ENCODE results near the gene VASP. TPM values are rescaled to one million over a fixed set of nuclear protein-coding genes. Genes with fewer than 3 reads are reported as not detected.

The VASP gene
- total and polyA plus RNA-seq, 2 of the 13 experiments (the other 11 are each of a cell fraction or from before 2014, with no cell fraction given) = 41.8 to 67.1 TPM

- no peak for TF ChIP-seq RFX1 (IDR thresholded peaks at IDR 0.05)
- TF ChIP-seq U2AF2 (IDR thresholded peaks at IDR 0.05; ENCODE audit: low read depth, low read length) = no peak
- TF ChIP-seq ZFP41 (CRISPR knock-in tag; IDR thresholded peaks at IDR 0.05; ENCODE audit: borderline replicate concordance) = peak; percentile 78; the same call in 1 of the 2 replicates
- no peak for TF ChIP-seq FOXP1 (IDR thresholded peaks at IDR 0.05)
- no peak for TF ChIP-seq FOXP1 (CRISPR knock-in tag; IDR thresholded peaks at IDR 0.05)
- TF ChIP-seq ISL2 (CRISPR knock-in tag; IDR thresholded peaks at IDR 0.05) = peak; percentile 47; the same call in 1 of the 2 replicates
- peak; percentile 41; the same call in 1 of the 2 replicates for TF ChIP-seq KMT2A (CRISPR knock-in tag; IDR thresholded peaks at IDR 0.05)
- TF ChIP-seq, protein P1, sequence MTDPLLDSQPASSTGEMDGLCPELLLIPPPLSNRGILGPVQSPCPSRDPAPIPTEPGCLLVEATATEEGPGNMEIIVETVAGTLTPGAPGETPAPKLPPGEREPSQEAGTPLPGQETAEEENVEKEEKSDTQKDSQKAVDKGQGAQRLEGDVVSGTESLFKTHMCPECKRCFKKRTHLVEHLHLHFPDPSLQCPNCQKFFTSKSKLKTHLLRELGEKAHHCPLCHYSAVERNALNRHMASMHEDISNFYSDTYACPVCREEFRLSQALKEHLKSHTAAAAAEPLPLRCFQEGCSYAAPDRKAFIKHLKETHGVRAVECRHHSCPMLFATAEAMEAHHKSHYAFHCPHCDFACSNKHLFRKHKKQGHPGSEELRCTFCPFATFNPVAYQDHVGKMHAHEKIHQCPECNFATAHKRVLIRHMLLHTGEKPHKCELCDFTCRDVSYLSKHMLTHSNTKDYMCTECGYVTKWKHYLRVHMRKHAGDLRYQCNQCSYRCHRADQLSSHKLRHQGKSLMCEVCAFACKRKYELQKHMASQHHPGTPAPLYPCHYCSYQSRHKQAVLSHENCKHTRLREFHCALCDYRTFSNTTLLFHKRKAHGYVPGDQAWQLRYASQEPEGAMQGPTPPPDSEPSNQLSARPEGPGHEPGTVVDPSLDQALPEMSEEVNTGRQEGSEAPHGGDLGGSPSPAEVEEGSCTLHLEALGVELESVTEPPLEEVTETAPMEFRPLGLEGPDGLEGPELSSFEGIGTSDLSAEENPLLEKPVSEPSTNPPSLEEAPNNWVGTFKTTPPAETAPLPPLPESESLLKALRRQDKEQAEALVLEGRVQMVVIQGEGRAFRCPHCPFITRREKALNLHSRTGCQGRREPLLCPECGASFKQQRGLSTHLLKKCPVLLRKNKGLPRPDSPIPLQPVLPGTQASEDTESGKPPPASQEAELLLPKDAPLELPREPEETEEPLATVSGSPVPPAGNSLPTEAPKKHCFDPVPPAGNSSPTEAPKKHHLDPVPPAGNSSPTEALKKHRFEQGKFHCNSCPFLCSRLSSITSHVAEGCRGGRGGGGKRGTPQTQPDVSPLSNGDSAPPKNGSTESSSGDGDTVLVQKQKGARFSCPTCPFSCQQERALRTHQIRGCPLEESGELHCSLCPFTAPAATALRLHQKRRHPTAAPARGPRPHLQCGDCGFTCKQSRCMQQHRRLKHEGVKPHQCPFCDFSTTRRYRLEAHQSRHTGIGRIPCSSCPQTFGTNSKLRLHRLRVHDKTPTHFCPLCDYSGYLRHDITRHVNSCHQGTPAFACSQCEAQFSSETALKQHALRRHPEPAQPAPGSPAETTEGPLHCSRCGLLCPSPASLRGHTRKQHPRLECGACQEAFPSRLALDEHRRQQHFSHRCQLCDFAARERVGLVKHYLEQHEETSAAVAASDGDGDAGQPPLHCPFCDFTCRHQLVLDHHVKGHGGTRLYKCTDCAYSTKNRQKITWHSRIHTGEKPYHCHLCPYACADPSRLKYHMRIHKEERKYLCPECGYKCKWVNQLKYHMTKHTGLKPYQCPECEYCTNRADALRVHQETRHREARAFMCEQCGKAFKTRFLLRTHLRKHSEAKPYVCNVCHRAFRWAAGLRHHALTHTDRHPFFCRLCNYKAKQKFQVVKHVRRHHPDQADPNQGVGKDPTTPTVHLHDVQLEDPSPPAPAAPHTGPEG (CRISPR knock-in tag; IDR thresholded peaks at IDR 0.05) = peak; percentile 67; the same call in 1 of the 2 replicates
- TF ChIP-seq SNRNP70 (IDR thresholded peaks at IDR 0.05; ENCODE audit: low read depth, low read length) = no peak
- peak; percentile 17; the same call in 1 of the 2 replicates for TF ChIP-seq ZBTB3 (CRISPR knock-in tag; IDR thresholded peaks at IDR 0.05; ENCODE audit: borderline replicate concordance, low read depth)
- 0 out of 2 replicates have a peak, but pooled peaks have one; percentile 49 for TF ChIP-seq ZMAT3 (CRISPR knock-in tag; conservative IDR thresholded peaks at IDR 0.05)
- TF ChIP-seq REST (IDR thresholded peaks at IDR 0.05; ENCODE audit: borderline replicate concordance in 1 of 2, low read depth in 1 of 2, low read length in 2 of 2) = peak in 1 of 2 experiments; percentile 98
- TF ChIP-seq, protein P2, sequence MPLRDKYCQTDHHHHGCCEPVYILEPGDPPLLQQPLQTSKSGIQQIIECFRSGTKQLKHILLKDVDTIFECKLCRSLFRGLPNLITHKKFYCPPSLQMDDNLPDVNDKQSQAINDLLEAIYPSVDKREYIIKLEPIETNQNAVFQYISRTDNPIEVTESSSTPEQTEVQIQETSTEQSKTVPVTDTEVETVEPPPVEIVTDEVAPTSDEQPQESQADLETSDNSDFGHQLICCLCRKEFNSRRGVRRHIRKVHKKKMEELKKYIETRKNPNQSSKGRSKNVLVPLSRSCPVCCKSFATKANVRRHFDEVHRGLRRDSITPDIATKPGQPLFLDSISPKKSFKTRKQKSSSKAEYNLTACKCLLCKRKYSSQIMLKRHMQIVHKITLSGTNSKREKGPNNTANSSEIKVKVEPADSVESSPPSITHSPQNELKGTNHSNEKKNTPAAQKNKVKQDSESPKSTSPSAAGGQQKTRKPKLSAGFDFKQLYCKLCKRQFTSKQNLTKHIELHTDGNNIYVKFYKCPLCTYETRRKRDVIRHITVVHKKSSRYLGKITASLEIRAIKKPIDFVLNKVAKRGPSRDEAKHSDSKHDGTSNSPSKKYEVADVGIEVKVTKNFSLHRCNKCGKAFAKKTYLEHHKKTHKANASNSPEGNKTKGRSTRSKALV (CRISPR knock-in tag; IDR thresholded peaks at IDR 0.05) = peak; percentile 69; the same call in 1 of the 2 replicates
- 0 out of 2 replicates have a peak, but pooled peaks have one; percentile 42 for TF ChIP-seq ZC3H13 (CRISPR knock-in tag; IDR thresholded peaks at IDR 0.05)
- peak; percentile 54; the same call in 1 of the 2 replicates for TF ChIP-seq MTERF4 (CRISPR knock-in tag; IDR thresholded peaks at IDR 0.05)
- peak; percentile 58; the same call in 1 of the 2 replicates for TF ChIP-seq ELF3 (CRISPR knock-in tag; IDR thresholded peaks at IDR 0.05)
- 0 out of 2 replicates have a peak, but pooled peaks have one; percentile 51 for TF ChIP-seq NRL (CRISPR knock-in tag; IDR thresholded peaks at IDR 0.05; ENCODE audit: borderline replicate concordance)
These were observed 10.8 kb upstream of the VASP start (continued) for GRCh38 chr19:45496349-45496953.
